HG02588 (cell line): ENCODE results near the gene C1S.

Source experiments
- ATAC-seq: cut with Tn5 transposase; IDR thresholded peaks from one replicate; pipeline ENCODE4 v1.9.1; 2021; ENCODE audit warnings: mild to moderate bottlenecking, moderate library complexity; ENCODE audit not compliant: unreplicated experiment

C1S gene

GRCh38 chr12:7075518-7075917 lies 15.0 kb downstream of the C1S start:
- no peak for ATAC-seq

GRCh38 chr12:7075939-7076338 lies 15.4 kb downstream of the C1S start:
- ATAC-seq, result no peak

GRCh38 chr12:7076493-7076892 lies 16.0 kb downstream of the C1S start:
- no peak for ATAC-seq

GRCh38 chr12:7078163-7078562 lies 17.6 kb downstream of the C1S start:
- no peak for ATAC-seq

- ATAC-seq, result no peak
These were observed 19.3 kb downstream of the C1S start for GRCh38 chr12:7079826-7080125.

- no peak for ATAC-seq
These were observed 20.5 kb downstream of the C1S start for GRCh38 chr12:7081037-7081436.

- no peak for ATAC-seq
These were observed 22.6 kb downstream of the C1S start for GRCh38 chr12:7083125-7083524.

- ATAC-seq, result no peak
These were observed 28.8 kb downstream of the C1S start for GRCh38 chr12:7089196-7089871.

GRCh38 chr12:7090222-7090998 lies 29.9 kb downstream of the C1S start:
- no peak for ATAC-seq

- ATAC-seq, result no peak
These were observed 30.7 kb downstream of the C1S start for GRCh38 chr12:7091171-7091570.

- no peak for ATAC-seq
These were observed 31.2 kb downstream of the C1S start for GRCh38 chr12:7091660-7092228.

- no peak for ATAC-seq
These were observed 31.9 kb downstream of the C1S start, which contains the start of gene C1R for GRCh38 chr12:7092229-7092985. Gene C1R (minus strand): TSS chr12:7092445. CDS start chr12:7092388, 57 bp downstream.

- no peak for ATAC-seq
These were observed 32.5 kb downstream of the C1S start for GRCh38 chr12:7092986-7093460.

- ATAC-seq, result no peak
These were observed 33.0 kb downstream of the C1S start for GRCh38 chr12:7093486-7093885.

- no peak for ATAC-seq
These were observed 33.4 kb downstream of the C1S start for GRCh38 chr12:7093892-7094291.

GRCh38 chr12:7096006-7096932 lies 35.8 kb downstream of the C1S start:
- ATAC-seq, result no peak

GRCh38 chr12:7096979-7097378 lies 36.5 kb downstream of the C1S start:
- no peak for ATAC-seq

- no peak for ATAC-seq
These were observed 38.9 kb downstream of the C1S start for GRCh38 chr12:7099290-7099996.

GRCh38 chr12:7100239-7100638 lies 39.7 kb downstream of the C1S start:
- ATAC-seq, result no peak
